ENCODE data around the gene C15orf39.
"Not testable (repeated sequence)": the region's sequence is repeated elsewhere in the genome, so short reads cannot be mapped to it uniquely, and the experiment has no call there.

The C15orf39 gene

DNA sequence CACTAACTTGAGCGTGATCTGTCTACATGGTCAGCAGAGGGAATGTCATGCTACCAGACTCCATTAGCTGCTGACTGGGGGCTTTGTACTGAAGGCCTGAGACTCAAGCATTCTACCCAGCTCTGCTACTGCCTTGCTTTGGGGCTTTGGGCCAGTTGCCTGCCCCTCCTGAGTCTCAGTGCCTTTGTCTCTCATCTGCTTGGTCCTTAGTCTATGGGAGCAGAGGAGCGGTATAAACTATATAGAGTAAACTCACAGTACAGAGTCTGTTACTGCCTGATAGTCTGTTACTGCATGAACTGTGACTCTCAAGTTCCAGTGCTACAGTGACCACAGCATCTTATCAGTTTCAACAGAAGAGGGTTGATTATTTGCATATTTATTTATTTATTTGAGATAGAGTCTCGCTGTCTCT lies 38.5 kb upstream of the C15orf39 start:
- in situ Hi-C loops (cut with HindIII; ENCODE audit: low pct_ligation_motif_present, low sequenced_read_pairs) = no loop called here
- H3K27ac ChIP-seq = no peak overlapping the region
- no peak overlapping the region for H3K4me3 ChIP-seq (ENCODE audit: low read depth, low read length)
- no peak for DNase-seq
- H3K27me3 ChIP-seq (replicated peaks) = no peaks in the 10 kb centered on the region
- no peak for TF ChIP-seq CTCF (IDR thresholded peaks at IDR 0.05; ENCODE audit: low read depth, low read length, missing control alignments)
- H3K36me3 ChIP-seq (replicated peaks) = no peaks in the 10 kb centered on the region

DNA sequence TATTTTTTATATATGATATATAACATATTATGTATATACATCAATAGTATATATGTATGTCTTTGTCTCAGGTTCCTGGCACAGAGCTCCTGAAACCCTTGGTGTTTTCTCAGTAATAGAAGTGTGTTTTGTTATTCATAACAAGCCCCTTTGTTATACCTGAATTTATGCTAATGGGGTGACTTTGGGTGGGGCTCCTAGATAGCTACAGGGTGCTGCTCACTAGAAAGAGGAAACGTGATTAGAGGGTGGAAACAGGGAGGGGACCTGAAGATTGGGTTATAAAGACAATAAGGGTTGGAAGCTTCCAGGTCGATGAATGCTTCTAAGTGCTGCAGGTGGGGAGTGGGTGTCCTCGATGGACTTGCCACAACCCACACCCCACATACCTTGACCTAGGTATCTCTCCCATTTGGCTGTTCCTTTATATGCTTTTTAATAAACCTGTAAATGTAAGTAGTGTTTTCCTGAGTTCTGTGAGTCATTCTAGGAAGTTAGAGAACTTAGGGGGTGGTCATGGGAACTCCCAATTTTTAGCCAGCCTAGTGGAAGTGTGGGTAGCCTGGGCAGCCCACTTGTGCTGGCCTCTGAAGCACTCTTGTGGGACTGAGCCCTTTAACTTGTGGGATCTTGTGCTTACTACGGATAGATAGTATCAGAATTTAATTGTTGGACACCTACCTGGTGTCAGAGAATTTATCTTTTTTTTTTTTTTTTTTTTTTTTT lies 36.9 kb upstream of the C15orf39 start:
- Histone ChIP-seq H3K4me3 (ENCODE audit: low read depth, low read length) (no peak overlapping the region), H3K36me3 (replicated peaks) (no peaks in the 10 kb centered on the region), H3K27me3 (replicated peaks) (no peaks in the 10 kb centered on the region), H3K27ac (no peak overlapping the region)
- no peak for TF ChIP-seq CTCF (IDR thresholded peaks at IDR 0.05; ENCODE audit: low read depth, low read length, missing control alignments)
- DNase-seq = no peak
- in situ Hi-C loops (cut with HindIII; ENCODE audit: low pct_ligation_motif_present, low sequenced_read_pairs) = no loop called here

DNA sequence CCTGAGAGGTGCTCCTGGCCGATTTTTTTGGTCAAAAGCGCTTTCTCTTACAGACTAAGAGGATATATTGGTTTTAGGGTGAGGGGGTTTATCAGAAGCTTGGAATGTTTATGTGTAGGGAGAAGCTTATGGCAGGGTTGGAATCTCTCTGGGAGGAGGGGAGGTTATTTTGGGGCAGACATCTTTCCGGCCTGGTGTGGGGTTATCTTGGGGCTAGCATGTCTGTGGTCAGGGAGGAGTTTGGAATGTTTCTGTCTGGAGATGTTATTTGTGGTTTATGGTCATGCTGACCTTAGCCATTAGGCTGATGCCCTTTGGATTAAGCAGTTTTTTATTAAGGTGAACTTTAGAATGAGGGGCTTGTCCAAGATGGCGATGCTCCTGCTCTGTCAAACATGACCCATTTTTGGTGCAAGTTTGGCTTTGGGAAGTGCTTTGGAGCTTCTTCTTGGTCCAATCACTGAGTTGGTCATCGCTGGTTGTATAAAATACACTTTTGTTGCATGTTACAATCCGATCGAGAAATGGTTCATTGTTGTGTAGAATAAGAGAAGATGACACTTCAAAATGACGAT lies 35.1 kb upstream of the C15orf39 start:
- in situ Hi-C loops (cut with HindIII; ENCODE audit: low pct_ligation_motif_present, low sequenced_read_pairs); DNase-seq; H3K4me3 ChIP-seq (ENCODE audit: low read depth, low read length): not testable (repeated sequence)

DNA sequence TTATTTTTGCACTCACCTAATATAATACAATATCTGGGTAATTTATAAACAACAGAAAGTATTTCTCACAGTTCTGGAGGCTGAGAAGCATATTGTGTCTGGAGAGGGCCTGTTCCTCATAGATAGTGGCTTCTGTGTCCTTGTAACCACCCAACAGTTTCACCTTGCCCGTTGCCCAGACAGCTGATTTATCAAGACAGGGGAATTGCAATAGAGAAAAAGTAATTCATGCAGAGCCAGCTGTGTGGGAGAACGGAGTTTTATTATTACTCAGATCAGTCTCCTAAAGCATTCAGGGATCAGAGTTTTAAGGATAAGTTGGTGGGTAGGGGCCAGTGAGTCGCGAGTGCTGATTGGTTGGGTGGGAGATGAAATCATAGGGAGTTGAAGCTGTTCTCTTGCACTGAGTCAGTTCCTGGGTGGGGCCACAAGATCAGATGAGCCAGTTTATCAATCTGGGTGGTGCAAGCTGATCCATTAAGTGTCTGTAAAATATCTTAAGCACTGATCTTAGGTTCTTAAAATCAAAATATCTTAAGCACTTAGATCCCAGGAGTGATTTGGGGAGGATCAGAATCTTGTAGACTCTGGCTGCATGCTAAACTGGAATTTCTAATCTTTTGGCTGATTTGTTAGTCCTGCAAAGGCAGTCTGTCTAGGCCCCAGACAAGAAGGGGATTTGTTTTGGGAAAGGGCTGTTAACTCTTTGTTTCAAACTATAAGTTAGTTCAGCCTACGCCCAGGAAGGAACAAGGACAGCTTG lies 33.9 kb upstream of the C15orf39 start:
- no peak for TF ChIP-seq CTCF (IDR thresholded peaks at IDR 0.05; ENCODE audit: low read depth, low read length, missing control alignments)
- peak; percentile 84 for DNase-seq
- peak overlapping the region; percentile 39 for H3K27ac ChIP-seq

More for the DNA sequence above, 35.1 kb upstream of the C15orf39 start:
- H3K27ac ChIP-seq; H3K27me3 ChIP-seq (replicated peaks); H3K36me3 ChIP-seq (replicated peaks): not testable (repeated sequence)

GRCh38 chr15:75168374-75168773 lies 33.3 kb upstream of the C15orf39 start:
- in situ Hi-C loops (cut with HindIII; ENCODE audit: low pct_ligation_motif_present, low sequenced_read_pairs) = no loop called here
- Histone ChIP-seq H3K27ac (peak overlapping the region; percentile 39), H3K27me3 (replicated peaks) (no peaks in the 10 kb centered on the region), H3K36me3 (replicated peaks) (no peaks in the 10 kb centered on the region), H3K4me3 (ENCODE audit: low read depth, low read length) (no peak overlapping the region)
- no peak for DNase-seq
- TF ChIP-seq CTCF (IDR thresholded peaks at IDR 0.05; ENCODE audit: low read depth, low read length, missing control alignments) = no peak

More for the DNA sequence above, 33.9 kb upstream of the C15orf39 start:
- in situ Hi-C loops (cut with HindIII; ENCODE audit: low pct_ligation_motif_present, low sequenced_read_pairs) = no loop called here
- no peaks in the 10 kb centered on the region for H3K36me3 ChIP-seq (replicated peaks)
- no peaks in the 10 kb centered on the region for H3K27me3 ChIP-seq (replicated peaks)
- H3K4me3 ChIP-seq (ENCODE audit: low read depth, low read length) = no peak overlapping the region

- no peak overlapping the region for H3K27ac ChIP-seq
These were observed 31.5 kb upstream of the C15orf39 start for GRCh38 chr15:75170203-75170602.

More at GRCh38 chr15:75170203-75170602, 31.5 kb upstream of the C15orf39 start:
- no peak for DNase-seq
- H3K4me3 ChIP-seq (ENCODE audit: low read depth, low read length) = no peak overlapping the region
- in situ Hi-C loops (cut with HindIII; ENCODE audit: low pct_ligation_motif_present, low sequenced_read_pairs) = no loop called here
- TF ChIP-seq CTCF (IDR thresholded peaks at IDR 0.05; ENCODE audit: low read depth, low read length, missing control alignments) = no peak
- no peaks in the 10 kb centered on the region for H3K36me3 ChIP-seq (replicated peaks)
- H3K27me3 ChIP-seq (replicated peaks) = no peaks in the 10 kb centered on the region

Measured in brain microvascular endothelial cell (primary cell).